Mucosa of descending colon (tissue), 3 donors: ENCODE data around the gene NRCAM. TPM values are rescaled to one million over a fixed set of nuclear protein-coding genes. Genes with fewer than 3 reads are reported as not detected.

Experiments
- ATAC-seq: fragments of 200-7000 bp; cut with Tn5 transposase; one replicate; pipeline ENCODE4 v1.9.1; 2020; ENCODE audit warnings: mild to moderate bottlenecking, moderate library complexity
- DNase-seq, 3 donors: peaks; one replicate each; pipeline ENCODE4 v3.0.0-alpha.2; 2020
- H3K36me3 ChIP-seq: fragments of 200-600 bp; one replicate; pipeline ENCODE4 v1.8.0; 2021; ENCODE audit warnings: low read depth, mild to moderate bottlenecking
- H3K4me1 ChIP-seq: fragments of 200-600 bp; one replicate; pipeline ENCODE4 v1.8.0; 2021; ENCODE audit warnings: low read depth, mild to moderate bottlenecking
- H3K4me3 ChIP-seq: fragments of 200-600 bp; one replicate; pipeline ENCODE4 v1.8.0; 2021; ENCODE audit warnings: mild to moderate bottlenecking
- H3K9me3 ChIP-seq: fragments of 200-600 bp; one replicate; pipeline ENCODE4 v1.8.0; 2021; ENCODE audit warnings: mild to moderate bottlenecking
- CTCF ChIP-seq: fragments of 200-600 bp; IDR thresholded peaks from one replicate; pipeline ENCODE4 v1.8.0; 2022; ENCODE audit warnings: antibody characterized with exemption, mild to moderate bottlenecking
- intact Hi-C, 2 donors: fragments of 100-400 bp; cut with DNase I in 1 of 2; cut with micrococcal nuclease in 1 of 2; formaldehyde crosslinking; loops; one replicate each; pipeline versions ENCODE4 v1.11.0 to v1.11.1; 2022; cut with DNase I, micrococcal nuclease
- total RNA-seq, 3 donors: library from RNA; stranded (reverse); fragmentation: NEBNext Ultra II Directional in 2 of 3; extraction: Animal tissue kit (Norgen Biotek cat#: 25700) in 2 of 3; gene quantifications; one replicate each; pipeline versions ENCODE4 v1.2.1 to v1.2.4, GENCODE V29; 2021 to 2023
- donor health status: DM: no; HTN: no; CAD: no; lungs with moderate emphysema.
- donor health status: DM: no; HTN: no; CAD: no.
- donor health status: DM: no; HTN: yes; CAD: no.

Gene NRCAM
- total RNA-seq, 3 donors from 2014 or later: 1.0 to 3.4 (median 2.3) TPM

DNA sequence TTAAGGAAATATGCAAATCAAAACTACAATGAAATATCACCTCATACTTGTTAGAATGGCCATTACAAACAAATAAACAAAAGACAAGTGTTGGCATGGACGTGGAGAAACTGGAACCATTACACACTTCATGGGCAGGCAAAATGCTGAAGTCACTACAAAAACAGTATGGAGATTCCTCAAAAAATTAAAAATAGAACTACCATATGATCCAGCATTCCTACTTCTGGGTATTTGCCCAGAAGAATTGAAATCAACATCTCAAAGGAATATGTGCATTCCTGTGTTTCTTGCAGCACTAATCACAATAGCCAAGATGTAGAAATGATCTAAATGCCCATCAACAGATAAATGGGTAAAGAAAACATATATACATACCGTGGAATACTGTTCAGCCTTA lies 83.6 kb downstream of the NRCAM start:
- Histone ChIP-seq H3K36me3 (no peaks in the 10 kb centered on the region), H3K9me3 (no peaks in the 10 kb centered on the region), H3K4me3 (no peak overlapping the region), H3K4me1 (no peaks in the 10 kb centered on the region)
- TF ChIP-seq CTCF: no peak
- DNase-seq (no peak), ATAC-seq (no peak)
- intact Hi-C loops: no loop called here

- intact Hi-C loops: no loop called here
- Histone ChIP-seq H3K4me3 (no peak overlapping the region), H3K9me3 (no peaks in the 10 kb centered on the region), H3K36me3 (no peaks in the 10 kb centered on the region), H3K4me1 (no peaks in the 10 kb centered on the region)
- TF ChIP-seq CTCF: no peak
- ATAC-seq: no peak
- no peak for DNase-seq
Measured at GRCh38 chr7:108370616-108371015, 85.6 kb downstream of the NRCAM start.

- TF ChIP-seq CTCF: no peak
- intact Hi-C loops: no loop called here
- DNase-seq (no peak), ATAC-seq (no peak)
- H3K4me1 ChIP-seq: no peaks in the 10 kb centered on the region
- no peaks in the 10 kb centered on the region for H3K36me3 ChIP-seq
- no peaks in the 10 kb centered on the region for H3K9me3 ChIP-seq
- no peak overlapping the region for H3K4me3 ChIP-seq
Measured at GRCh38 chr7:108368466-108368865, 87.8 kb downstream of the NRCAM start.

GRCh38 chr7:108367946-108368345 lies 88.3 kb downstream of the NRCAM start:
- no peaks in the 10 kb centered on the region for H3K9me3 ChIP-seq
- ATAC-seq: no peak
- intact Hi-C loops: no loop called here
- no peaks in the 10 kb centered on the region for H3K36me3 ChIP-seq
- no peaks in the 10 kb centered on the region for H3K4me1 ChIP-seq
- no peak for TF ChIP-seq CTCF
- DNase-seq: no peak
- no peak overlapping the region for H3K4me3 ChIP-seq

DNA sequence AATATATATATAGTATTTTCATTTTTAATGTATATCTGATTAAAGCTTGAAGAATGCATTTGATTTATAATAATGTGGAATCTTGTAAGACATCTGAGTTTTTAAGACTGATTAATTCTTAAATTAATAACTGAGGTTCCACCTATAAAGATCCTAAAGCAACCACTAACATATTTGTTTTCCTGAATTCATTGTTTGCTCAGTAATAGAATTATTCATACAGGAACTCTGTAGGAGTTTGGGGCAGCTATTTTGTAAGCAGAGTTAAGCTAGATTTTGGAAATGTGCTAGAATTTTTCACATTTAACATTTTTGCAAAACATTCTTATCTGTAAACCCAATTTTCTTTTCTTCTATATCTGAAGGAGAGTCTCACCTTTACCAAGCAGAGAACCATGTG lies 88.9 kb downstream of the NRCAM start:
- no peaks in the 10 kb centered on the region for H3K9me3 ChIP-seq
- ATAC-seq (no peak), DNase-seq (no peak)
- H3K4me1 ChIP-seq: no peaks in the 10 kb centered on the region
- H3K36me3 ChIP-seq: no peaks in the 10 kb centered on the region
- intact Hi-C loops: no loop called here
- H3K4me3 ChIP-seq: no peak overlapping the region
- no peak for TF ChIP-seq CTCF

DNA sequence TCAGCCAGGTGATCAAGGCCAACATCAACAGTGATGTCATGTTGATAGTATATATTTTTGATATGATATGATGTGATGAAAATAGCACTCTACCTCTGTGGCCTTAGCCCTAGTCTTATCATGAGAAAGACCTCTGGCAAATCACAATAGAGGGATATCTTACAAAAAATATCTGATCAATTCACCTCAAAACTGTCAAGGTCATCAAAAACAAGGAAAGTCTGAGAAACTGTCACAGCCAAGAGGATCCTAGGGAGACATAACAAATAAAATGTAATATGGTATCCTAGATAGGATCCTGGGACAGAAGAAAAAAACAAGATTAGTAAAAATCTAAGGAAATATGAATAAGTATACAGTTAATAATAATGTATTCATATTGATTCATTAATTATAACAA lies 92.6 kb downstream of the NRCAM start:
- TF ChIP-seq CTCF: no peak
- DNase-seq (no peak), ATAC-seq (no peak)
- Histone ChIP-seq H3K36me3 (no peaks in the 10 kb centered on the region), H3K4me3 (no peak overlapping the region), H3K4me1 (no peaks in the 10 kb centered on the region), H3K9me3 (no peaks in the 10 kb centered on the region)
- intact Hi-C loops: no loop called here
